ENCODE measurements around the gene RIN3.

Gene RIN3

GRCh38 chr14:92587700-92588085 lies 74.1 kb downstream of the RIN3 start:
- peaks cover 13% of the 10 kb centered on the region for H3K9me3 Mint-ChIP-seq
- no peaks in the 10 kb centered on the region for H3K27me3 Mint-ChIP-seq (ENCODE audit: low read depth)
- peaks cover 25% of the 10 kb centered on the region for H3K4me1 Mint-ChIP-seq
- H3K4me3 Mint-ChIP-seq, result no peak overlapping the region
- H3K36me3 Mint-ChIP-seq (ENCODE audit: low read depth), result peaks cover 29% of the 10 kb centered on the region
- no peak for TF ChIP-seq CTCF (IDR thresholded peaks at IDR 0.05; ENCODE audit: unreplicated experiment in 3 of 3)
- H3K27ac Mint-ChIP-seq, result no peak overlapping the region

- H3K9me3 Mint-ChIP-seq, result peaks cover 17% of the 10 kb centered on the region
- no peak overlapping the region for H3K4me3 Mint-ChIP-seq
- peaks cover 23% of the 10 kb centered on the region for H3K36me3 Mint-ChIP-seq (ENCODE audit: low read depth)
- peaks cover 25% of the 10 kb centered on the region for H3K4me1 Mint-ChIP-seq
- no peaks in the 10 kb centered on the region for H3K27me3 Mint-ChIP-seq (ENCODE audit: low read depth)
- peak in 1 of 3 experiments; percentile 9 for TF ChIP-seq CTCF (IDR thresholded peaks at IDR 0.05; ENCODE audit: unreplicated experiment in 3 of 3)
- H3K27ac Mint-ChIP-seq, result peak overlapping the region in 2 of 3 experiments; percentile 14 to 39
Observed at GRCh38 chr14:92589213-92589852, 75.8 kb downstream of the RIN3 start.

- Mint-ChIP-seq H3K4me1 (peaks cover 24% of the 10 kb centered on the region), H3K36me3 (ENCODE audit: low read depth) (peaks cover 23% of the 10 kb centered on the region), H3K27me3 (ENCODE audit: low read depth) (no peaks in the 10 kb centered on the region), H3K9me3 (peaks cover 17% of the 10 kb centered on the region), H3K27ac (no peak overlapping the region), H3K4me3 (no peak overlapping the region)
- TF ChIP-seq CTCF (IDR thresholded peaks at IDR 0.05; ENCODE audit: unreplicated experiment in 3 of 3), result no peak
Observed at GRCh38 chr14:92590176-92590575, 76.6 kb downstream of the RIN3 start.

- H3K4me3 Mint-ChIP-seq, result no peak overlapping the region
- TF ChIP-seq CTCF (IDR thresholded peaks at IDR 0.05; ENCODE audit: unreplicated experiment in 3 of 3), result no peak
- peaks cover 19% of the 10 kb centered on the region for H3K9me3 Mint-ChIP-seq
- no peaks in the 10 kb centered on the region for H3K27me3 Mint-ChIP-seq (ENCODE audit: low read depth)
- H3K27ac Mint-ChIP-seq, result no peak overlapping the region
- H3K36me3 Mint-ChIP-seq (ENCODE audit: low read depth), result peaks cover 23% of the 10 kb centered on the region
- peaks cover 17% of the 10 kb centered on the region for H3K4me1 Mint-ChIP-seq
Observed at GRCh38 chr14:92590941-92591340, 77.4 kb downstream of the RIN3 start.

GRCh38 chr14:92591346-92591745 lies 77.8 kb downstream of the RIN3 start:
- Mint-ChIP-seq H3K9me3 (peaks cover 20% of the 10 kb centered on the region), H3K4me3 (no peak overlapping the region), H3K36me3 (ENCODE audit: low read depth) (peaks cover 23% of the 10 kb centered on the region), H3K27ac (no peak overlapping the region), H3K4me1 (peaks cover 13% of the 10 kb centered on the region), H3K27me3 (ENCODE audit: low read depth) (no peaks in the 10 kb centered on the region)
- TF ChIP-seq CTCF (IDR thresholded peaks at IDR 0.05; ENCODE audit: unreplicated experiment in 3 of 3), result no peak

GRCh38 chr14:92595267-92595666 lies 81.7 kb downstream of the RIN3 start:
- peaks cover 20% of the 10 kb centered on the region for H3K9me3 Mint-ChIP-seq
- peaks cover 13% of the 10 kb centered on the region for H3K36me3 Mint-ChIP-seq (ENCODE audit: low read depth)
- no peaks in the 10 kb centered on the region for H3K27me3 Mint-ChIP-seq (ENCODE audit: low read depth)
- H3K27ac Mint-ChIP-seq, result no peak overlapping the region
- H3K4me1 Mint-ChIP-seq, result no peaks in the 10 kb centered on the region
- no peak overlapping the region for H3K4me3 Mint-ChIP-seq
- TF ChIP-seq CTCF (IDR thresholded peaks at IDR 0.05; ENCODE audit: unreplicated experiment in 3 of 3), result no peak

All from nephron (organoid).